ENCODE results near the gene DYNLT1. TPM values are rescaled to one million over a fixed set of nuclear protein-coding genes. Genes with fewer than 3 reads are reported as not detected.
A peak's percentile ranks its signal among the peaks of the same experiment; 100 is the strongest.
"Not testable (repeated sequence)": the region's sequence is repeated elsewhere in the genome, so short reads cannot be mapped to it uniquely, and the experiment has no call there.

The DYNLT1 gene
- total RNA-seq, 4 donors from 2014 or later = 83.9 to 125 (median 113) TPM

DNA sequence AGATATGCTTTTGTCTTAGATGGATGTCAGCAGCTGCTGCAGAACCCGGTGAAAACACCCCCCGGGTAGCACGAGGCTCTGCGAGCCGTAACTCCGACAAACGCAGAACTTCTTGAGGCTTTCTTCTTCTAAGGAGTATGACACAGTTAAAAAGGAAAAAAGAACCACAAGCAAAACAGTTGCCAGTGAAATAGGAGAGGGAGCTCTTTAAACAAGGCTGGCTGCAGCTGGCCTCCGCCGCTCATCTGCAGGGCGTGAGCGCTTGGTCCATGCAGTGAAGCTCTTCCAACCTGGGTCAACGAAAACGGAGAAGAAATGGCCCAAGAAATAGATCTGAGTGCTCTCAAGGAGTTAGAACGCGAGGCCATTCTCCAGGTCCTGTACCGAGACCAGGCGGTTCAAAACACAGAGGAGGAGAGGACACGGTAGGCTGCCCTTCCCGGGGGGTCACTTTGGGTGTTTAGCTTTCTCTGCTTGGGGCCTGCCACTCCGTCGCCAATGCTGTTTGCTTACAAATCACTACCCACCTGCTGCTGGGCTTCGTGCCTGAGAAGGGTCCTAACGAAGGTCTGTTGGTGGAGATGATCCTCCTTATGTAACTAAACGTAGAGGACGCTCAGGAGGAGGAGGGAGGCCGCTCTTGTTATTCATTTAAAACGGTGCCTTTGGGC, 18.5 kb upstream of the DYNLT1 start:
- ATAC-seq = peak; percentile 33
- Histone ChIP-seq H3K4me1 (peaks cover 0 to 6% (median 0%) of the 10 kb centered on the region in 3 donors), H3K36me3 (no peaks in the 10 kb centered on the region), H3K9me3 (no peaks in the 10 kb centered on the region), H3K27me3 (no peaks in the 10 kb centered on the region), H3K4me3 (peak overlapping the region in 1 of 2 donors; percentile 31), H3K27ac (peak overlapping the region; percentile 10 to 78 (median 70))
- WGBS, 2 donors (ENCODE audit: low coverage in 1 of 2) = 35 to 46% methylated on average over 14 to 21 of the region's 27 CpGs
- TF ChIP-seq, protein P1, sequence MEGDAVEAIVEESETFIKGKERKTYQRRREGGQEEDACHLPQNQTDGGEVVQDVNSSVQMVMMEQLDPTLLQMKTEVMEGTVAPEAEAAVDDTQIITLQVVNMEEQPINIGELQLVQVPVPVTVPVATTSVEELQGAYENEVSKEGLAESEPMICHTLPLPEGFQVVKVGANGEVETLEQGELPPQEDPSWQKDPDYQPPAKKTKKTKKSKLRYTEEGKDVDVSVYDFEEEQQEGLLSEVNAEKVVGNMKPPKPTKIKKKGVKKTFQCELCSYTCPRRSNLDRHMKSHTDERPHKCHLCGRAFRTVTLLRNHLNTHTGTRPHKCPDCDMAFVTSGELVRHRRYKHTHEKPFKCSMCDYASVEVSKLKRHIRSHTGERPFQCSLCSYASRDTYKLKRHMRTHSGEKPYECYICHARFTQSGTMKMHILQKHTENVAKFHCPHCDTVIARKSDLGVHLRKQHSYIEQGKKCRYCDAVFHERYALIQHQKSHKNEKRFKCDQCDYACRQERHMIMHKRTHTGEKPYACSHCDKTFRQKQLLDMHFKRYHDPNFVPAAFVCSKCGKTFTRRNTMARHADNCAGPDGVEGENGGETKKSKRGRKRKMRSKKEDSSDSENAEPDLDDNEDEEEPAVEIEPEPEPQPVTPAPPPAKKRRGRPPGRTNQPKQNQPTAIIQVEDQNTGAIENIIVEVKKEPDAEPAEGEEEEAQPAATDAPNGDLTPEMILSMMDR (IDR thresholded peaks at IDR 0.05) = no peak
- peak in 1 of 2 donors; percentile 18 for TF ChIP-seq POLR2A (IDR thresholded peaks at IDR 0.05)

DNA sequence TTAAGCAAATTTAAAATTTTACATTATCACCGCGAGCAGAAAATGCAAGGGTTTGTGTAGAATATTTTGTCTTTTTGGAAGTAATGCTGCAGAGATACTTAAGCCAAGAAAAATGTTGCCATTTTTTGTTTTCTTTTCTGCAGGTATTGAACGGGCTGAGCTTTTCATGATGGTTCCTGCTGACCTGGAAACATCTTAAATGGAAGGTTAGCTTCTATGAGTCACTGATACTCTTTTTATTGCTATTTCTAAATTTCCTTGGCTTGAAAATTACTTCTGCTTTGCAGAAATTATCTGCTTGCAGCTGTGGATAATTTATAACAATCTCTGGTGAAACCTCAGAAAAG, 18.0 kb upstream of the DYNLT1 start:
- Histone ChIP-seq H3K9me3 (no peaks in the 10 kb centered on the region), H3K27ac (peak overlapping the region in 3 of 4 donors; percentile 67 to 78 (median 74)), H3K4me1 (peaks cover 0 to 6% (median 0%) of the 10 kb centered on the region in 3 donors), H3K36me3 (no peaks in the 10 kb centered on the region), H3K27me3 (no peaks in the 10 kb centered on the region), H3K4me3 (peak overlapping the region in 1 of 2 donors; percentile 31)
- ATAC-seq = no peak
- 61 to 65% methylated on average over 3 of the region's 3 CpGs for WGBS, 2 donors (ENCODE audit: low coverage in 1 of 2)
- TF ChIP-seq, protein P1 (IDR thresholded peaks at IDR 0.05) = no peak
- TF ChIP-seq POLR2AphosphoS5 (IDR thresholded peaks at IDR 0.05) (no peak), POLR2A (IDR thresholded peaks at IDR 0.05) (no peak), EP300 (IDR thresholded peaks at IDR 0.05) (no peak)

DNA sequence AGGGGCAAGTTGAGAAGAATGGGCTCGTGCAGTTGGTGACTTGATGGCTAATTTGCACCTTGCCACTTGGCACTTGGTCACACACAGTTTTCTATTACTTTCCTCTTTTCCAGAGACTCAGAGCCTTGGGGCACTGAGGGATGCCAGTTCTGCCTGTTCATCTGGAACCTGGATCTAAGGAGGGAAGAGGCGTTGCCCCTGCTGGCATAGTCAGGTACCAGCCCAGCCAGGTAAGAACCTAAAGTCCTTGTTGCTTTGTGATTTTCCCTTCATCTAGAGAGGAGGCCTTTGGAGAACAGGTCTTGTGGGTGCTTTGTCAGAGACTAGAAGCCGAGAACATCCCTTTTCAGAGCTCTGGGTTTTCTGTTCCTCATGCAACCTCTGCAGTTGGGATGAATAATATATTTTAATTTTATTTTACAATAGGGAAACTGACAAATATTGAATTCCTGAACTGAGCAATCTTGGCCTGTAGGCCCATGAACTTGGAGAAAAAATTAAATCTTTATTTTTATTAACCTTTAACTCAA, 16.7 kb upstream of the DYNLT1 start:
- Histone ChIP-seq H3K36me3 (no peaks in the 10 kb centered on the region), H3K4me1 (peaks cover 0 to 6% (median 0%) of the 10 kb centered on the region in 3 donors), H3K9me3 (no peaks in the 10 kb centered on the region), H3K4me3 (no peak overlapping the region), H3K27me3 (no peaks in the 10 kb centered on the region), H3K27ac (no peak overlapping the region)
- ATAC-seq = no peak
- TF ChIP-seq POLR2AphosphoS5 (IDR thresholded peaks at IDR 0.05) = no peak
- WGBS, 2 donors (ENCODE audit: low coverage in 1 of 2) = 67 to 80% methylated on average over 1 to 2 of the region's 3 CpGs

- ATAC-seq = no peak
- TF ChIP-seq POLR2AphosphoS5 (IDR thresholded peaks at IDR 0.05) (no peak), POLR2A (IDR thresholded peaks at IDR 0.05) (no peak), EP300 (IDR thresholded peaks at IDR 0.05) (no peak)
- TF ChIP-seq, protein P1 (IDR thresholded peaks at IDR 0.05) = peak in 3 of 4 experiments; percentile 39 to 55 (median 47)
Observed at GRCh38 chr6:158660333-158660754, 15.8 kb upstream of the DYNLT1 start.

GRCh38 chr6:158656986-158657385, 12.4 kb upstream of the DYNLT1 start:
- H3K27me3 ChIP-seq, H3K27ac ChIP-seq, H3K4me3 ChIP-seq, ATAC-seq, H3K36me3 ChIP-seq, H3K9me3 ChIP-seq: not testable (repeated sequence)
- 62% methylated on average over 2 of the region's 9 CpGs; no CpG with 5 or more reads in 1 of the 2 donors for WGBS, 2 donors (ENCODE audit: low coverage in 1 of 2)
- H3K4me1 ChIP-seq = peaks cover 0 to 23% (median 11%) of the 10 kb centered on the region in 3 donors

More at GRCh38 chr6:158660333-158660754, 15.8 kb upstream of the DYNLT1 start:
- H3K9me3 ChIP-seq = no peaks in the 10 kb centered on the region
- no peak overlapping the region for H3K4me3 ChIP-seq
- H3K27ac ChIP-seq = no peak overlapping the region
- no peaks in the 10 kb centered on the region for H3K27me3 ChIP-seq
- peaks cover 0 to 10% (median 0%) of the 10 kb centered on the region in 3 donors for H3K4me1 ChIP-seq
- no peaks in the 10 kb centered on the region for H3K36me3 ChIP-seq
- 37 to 83% methylated on average over 4 to 9 of the region's 10 CpGs for WGBS, 2 donors (ENCODE audit: low coverage in 1 of 2)

Data from gastroesophageal sphincter (tissue), 4 donors.